T-helper 9 cell (primary cell): ENCODE data around the gene TP53AIP1.
"Not testable (repeated sequence)": the region's sequence is repeated elsewhere in the genome, so short reads cannot be mapped to it uniquely, and the experiment has no call there.

Source experiments
- DNase-seq: peaks from one replicate; pipeline ENCODE4 v3.0.0-alpha.2; 2020

The TP53AIP1 gene

DNA sequence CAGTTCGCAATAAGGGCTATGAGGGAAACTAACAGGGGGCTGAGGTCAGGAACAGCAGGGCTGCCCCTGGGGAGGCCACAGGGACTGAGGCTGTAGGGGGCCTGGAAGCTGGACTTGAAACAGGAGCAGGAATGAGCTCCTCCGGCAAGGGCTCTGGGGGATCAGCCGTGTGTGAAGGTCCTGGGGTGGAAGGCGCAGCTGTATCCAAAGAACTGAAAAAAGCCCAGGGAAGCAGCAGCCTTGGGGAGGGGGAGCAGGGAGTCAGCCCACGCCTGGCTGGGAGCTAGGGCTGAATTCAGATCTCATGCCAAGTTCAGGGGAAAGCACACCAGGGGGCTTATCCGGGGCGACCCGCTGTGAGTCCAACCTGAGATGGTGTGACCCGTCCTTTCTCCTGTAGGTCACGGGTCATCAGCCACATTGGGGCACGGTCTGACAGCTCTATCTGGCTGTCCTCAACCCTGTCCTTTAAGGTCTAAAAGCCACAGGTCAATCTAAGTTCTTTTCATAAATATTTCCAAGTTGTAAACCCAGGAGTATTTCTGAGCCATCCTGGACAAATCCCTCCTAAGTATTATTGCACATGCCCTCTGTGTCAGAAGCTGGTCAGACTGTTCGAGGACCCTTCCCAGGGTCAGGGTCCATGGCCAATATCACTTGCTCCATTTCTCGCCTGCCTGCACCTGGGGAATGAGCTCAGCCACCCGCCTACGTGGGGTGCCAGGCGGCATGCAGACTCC, 18.0 kb downstream of the TP53AIP1 start:
- no peak for DNase-seq

DNA sequence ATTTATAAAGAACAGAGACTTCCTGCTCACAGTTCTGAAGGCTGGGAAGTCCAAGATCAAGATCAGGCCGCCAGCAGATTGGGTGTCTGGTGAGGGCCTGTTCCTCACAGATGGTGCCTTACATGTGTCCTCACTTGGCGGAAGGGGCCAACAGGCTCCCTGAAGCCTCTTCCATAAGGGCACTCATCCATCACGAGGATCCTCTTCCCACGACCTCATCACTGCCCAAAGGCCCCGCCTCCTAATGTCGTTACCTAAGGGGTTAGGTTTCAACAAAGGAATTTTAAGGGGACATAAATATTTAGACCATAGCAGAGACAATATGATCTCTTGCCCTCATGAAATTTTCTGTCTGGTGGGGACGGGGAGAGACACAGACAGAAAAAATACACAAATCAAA, 18.6 kb downstream of the TP53AIP1 start:
- DNase-seq = no peak

DNA sequence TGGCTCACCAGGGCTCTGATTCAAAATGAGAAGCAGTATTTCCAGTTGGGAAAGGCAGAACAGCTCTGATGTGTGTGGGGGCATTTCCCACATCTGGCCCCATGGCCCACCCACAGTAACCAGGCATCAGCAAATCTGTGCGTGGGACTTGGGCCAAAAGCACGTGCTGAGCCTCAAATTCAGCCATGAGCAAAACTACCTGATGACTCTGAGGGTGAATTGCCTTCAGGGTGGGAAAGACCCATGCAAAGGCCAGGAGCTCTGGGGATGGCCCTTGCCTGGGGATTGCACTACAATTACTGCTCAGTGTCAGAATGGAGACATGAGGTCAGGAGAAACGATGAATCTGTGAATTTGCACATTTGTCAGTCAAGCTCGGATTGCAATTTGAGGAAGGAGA, 20.9 kb downstream of the TP53AIP1 start:
- no peak for DNase-seq

DNA sequence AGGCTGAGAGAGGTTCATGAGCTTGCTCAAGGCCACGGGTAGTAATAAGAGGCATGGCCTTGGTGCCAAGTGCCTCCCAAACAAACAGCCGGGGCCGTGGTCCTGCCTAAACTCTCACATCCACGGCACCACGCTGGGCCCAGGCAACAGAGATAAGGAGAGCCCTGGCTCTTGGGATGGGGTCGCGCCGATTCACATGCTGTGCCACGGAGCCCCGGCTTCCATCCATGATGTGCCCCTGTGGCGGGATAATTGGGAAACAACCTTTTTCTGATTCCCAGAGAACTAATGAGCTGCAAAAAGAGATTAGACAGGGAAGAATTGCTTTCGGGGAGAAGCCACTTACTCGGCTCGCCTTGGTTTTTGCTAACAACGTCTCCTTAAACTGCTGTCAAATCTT, 22.0 kb downstream of the TP53AIP1 start:
- DNase-seq = no peak

DNA sequence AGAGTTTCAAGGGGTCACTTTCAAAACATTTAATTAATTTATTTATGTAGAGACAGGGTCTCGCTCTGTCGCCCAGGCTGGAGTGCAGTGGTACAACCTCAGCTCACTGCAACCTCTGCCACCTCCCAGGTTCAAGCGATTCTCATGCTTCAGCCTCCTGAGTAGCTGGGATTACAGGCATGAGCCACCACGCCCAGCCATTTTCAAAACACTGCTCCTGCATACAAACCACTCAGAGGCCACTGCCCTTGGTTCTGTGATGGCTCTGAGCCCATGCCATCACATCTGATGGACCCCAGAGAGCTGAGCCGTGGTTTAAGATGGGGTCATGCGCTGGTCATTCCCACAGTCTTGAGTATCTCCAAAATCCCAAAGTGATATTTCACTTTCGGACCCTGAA, 23.0 kb downstream of the TP53AIP1 start:
- not testable (repeated sequence) for DNase-seq

DNA sequence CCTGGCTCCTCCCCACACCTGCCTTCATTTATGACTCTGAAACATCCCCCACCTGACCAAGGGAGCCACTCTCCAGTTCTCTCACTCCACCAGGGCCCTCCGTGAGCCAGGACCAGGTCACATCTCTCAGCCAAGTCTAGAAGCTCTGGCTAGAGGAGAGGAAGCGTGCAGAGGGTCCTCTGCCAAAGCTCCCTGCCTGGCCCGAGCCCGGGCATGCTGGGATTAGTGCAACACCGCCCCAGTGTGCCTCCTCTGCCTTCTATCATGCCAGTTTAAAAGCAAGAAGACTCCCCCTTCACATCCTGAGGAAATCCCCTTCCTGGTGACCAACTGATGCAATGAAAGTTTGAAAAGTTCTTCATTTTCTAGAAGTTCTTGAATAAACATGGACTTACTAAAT, 23.5 kb downstream of the TP53AIP1 start:
- no peak for DNase-seq

DNA sequence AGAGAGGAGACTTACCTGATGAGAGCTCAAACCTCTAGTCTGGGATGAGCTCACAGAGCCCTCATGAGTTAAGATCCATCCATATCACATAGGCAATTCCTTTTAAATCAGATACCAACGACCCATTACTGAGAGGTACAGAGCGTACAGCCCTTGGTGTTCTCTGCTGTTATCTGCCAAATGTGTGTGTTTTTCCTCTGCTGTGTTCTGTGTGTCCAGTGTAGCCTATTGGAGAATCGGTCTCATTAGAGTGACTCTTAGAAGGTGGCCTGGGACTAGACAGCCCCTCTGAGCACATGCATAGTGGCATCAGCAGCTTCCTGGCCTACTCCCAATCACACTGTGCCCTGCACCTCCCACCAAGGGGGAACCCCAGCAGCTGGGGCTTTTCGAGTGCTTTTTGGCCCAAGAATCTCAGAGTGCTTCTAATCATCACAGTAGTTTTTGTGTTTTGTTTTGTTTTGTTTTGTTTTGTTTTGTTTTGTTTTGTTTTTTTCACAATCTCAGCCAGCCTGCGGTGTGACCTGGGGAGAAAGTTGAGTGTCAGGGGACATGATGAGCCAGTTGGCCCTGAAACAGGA, 25.4 kb downstream of the TP53AIP1 start:
- no peak for DNase-seq

DNA sequence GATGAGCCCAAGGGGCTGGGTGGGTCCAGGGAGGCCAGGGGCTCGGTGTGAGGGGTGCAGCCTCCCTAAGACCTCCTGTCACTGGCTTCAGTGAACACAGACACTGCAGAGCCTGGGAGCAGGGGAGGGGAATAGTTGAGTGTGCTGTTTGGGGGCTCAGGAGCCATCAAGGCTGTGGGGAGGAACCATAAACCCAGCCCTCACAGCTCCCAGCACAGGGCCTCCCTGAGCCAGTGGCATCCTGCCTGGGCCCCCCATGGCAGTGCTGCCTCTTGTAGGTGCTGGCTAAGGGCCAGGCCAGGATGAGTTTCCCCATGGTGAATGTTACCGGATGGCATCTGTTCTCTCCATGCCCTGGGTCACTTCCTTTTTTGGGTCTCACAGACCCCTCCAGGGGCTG, 26.0 kb downstream of the TP53AIP1 start:
- DNase-seq = no peak

DNA sequence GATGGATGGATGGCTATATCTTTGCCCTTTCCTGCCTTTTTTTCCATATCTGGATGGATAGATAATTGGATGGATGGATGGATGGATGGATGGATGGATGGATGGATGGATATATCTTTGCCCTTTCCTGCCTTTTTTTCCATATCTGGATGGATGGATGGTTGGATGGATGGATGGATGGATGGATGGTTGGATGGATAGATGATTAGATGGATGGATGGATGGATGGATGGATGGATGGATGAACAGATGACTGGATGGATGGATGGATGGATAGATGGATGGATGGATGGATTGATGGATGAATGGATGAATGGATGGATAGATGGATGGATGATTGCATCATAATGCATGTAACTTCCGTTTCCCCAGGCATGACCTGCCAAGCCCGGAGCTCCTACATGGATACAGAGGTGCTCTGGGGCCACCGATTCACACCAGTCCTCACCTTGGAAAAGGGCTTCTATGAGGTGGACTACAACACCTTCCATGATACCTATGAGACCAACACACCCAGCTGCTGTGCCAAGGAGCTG, 26.6 kb downstream of the TP53AIP1 start:
- DNase-seq = no peak

DNA sequence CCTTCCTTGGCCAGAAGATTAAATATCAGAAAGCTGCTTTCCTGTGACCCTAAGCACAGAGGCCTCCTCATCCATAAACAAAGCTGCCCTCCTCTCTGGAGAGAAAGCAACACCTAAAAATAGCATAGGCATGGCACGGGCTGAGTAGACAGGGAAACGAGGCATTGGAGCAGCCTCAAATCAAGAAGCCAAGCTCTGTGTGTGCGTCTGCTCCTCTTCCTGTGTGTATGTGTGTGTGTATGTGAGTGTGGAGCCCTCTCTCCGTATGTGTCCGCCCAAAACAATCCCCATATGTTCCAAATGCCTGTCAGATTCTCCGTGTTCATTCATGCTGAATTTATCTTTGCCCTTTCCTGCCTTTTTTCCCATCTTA, 27.5 kb downstream of the TP53AIP1 start:
- DNase-seq = no peak

DNA sequence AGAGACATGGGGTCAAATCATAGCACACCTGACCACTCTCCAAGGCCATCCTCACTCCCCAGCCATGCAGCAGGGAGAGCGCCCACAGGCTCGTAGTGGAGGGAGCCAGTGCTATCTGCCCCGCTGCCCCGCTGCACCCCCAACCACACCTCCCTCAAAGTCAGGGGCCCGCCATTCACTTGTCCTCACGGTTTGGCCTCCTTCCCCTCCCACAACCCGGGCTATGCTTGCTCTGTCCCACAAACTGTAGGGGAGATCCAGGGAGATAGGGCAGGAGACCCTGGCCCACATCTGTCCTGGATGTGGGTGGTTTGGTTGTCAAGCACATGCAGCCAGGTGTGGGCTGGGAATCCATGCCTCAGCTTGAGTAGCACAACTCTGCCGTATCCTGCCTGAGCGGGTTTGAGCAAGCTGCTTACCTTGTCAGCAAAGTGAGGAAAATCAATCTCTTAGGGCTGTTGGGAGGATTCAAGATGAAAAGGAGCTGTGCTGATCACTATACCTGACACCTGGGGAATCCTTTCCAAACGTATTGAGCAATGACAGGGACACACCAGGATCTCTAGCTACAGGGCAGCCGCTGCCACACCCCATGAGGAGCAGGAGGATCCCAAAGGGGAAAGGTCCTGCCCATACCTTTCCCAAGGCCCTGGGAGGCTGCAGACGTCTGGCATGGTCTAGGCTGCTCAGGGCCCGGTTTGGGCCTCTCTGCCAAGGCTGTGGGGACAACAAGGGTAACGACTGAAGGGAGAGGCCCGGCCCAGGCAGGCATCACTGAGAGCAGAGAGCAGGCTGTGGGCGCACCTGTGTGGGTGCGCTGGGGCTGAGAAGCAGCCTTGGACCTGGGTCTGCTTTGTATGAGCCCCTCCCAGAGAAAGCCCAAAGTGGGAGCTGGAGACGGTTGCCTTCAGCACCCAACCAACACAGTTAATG, 28.2 kb downstream of the TP53AIP1 start:
- DNase-seq = no peak

DNA sequence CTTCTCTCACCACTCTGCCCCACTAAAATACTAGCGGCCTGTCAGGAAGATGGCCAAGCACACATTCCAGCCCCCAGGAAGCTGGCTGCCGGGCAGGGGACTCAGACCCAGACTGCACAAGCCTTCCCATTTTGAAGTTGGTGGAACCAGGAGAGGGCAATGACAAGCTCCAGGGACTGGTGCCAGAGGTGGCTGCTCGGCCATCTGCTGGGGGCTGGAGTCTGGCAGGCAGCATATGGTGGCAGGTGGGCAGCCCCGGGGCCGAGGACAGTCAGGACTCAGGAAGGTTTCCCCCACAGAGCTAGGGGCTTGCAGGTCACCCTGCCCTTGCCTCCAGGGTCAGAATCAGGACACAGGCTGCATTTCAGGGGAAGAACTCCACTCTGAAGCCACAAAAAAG, 28.9 kb downstream of the TP53AIP1 start:
- no peak for DNase-seq

DNA sequence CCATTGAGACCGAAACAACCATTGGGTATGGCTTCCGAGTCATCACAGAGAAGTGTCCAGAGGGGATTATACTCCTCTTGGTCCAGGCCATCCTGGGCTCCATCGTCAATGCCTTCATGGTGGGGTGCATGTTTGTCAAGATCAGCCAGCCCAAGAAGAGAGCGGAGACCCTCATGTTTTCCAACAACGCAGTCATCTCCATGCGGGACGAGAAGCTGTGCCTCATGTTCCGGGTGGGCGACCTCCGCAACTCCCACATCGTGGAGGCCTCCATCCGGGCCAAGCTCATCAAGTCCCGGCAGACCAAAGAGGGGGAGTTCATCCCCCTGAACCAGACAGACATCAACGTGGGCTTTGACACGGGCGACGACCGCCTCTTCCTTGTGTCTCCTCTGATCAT, 31.0 kb downstream of the TP53AIP1 start:
- DNase-seq = no peak

DNA sequence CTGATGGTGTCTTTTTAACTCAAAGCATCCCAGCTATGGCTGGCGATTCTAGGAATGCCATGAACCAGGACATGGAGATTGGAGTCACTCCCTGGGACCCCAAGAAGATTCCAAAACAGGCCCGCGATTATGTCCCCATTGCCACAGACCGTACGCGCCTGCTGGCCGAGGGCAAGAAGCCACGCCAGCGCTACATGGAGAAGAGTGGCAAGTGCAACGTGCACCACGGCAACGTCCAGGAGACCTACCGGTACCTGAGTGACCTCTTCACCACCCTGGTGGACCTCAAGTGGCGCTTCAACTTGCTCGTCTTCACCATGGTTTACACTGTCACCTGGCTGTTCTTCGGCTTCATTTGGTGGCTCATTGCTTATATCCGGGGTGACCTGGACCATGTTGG, 31.4 kb downstream of the TP53AIP1 start:
- DNase-seq = no peak

DNA sequence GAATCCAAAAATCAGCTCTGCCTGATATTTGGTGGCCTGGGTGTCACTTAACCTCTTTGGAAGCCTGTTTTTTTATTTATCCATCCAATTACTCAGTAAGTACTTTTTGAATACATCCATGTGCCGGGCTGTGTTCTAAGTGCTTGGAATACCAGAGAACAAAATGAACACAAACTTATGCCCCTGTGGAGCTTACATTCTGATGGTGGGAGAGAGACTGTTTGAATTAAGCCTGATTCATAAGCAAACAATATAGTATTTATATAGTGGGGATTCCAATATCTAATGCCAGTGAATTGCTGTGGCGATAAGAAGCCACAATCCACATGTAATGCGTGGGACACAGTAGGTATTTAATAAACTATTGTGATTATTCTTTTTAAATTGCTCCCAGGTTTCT, 32.1 kb downstream of the TP53AIP1 start:
- no peak for DNase-seq

DNA sequence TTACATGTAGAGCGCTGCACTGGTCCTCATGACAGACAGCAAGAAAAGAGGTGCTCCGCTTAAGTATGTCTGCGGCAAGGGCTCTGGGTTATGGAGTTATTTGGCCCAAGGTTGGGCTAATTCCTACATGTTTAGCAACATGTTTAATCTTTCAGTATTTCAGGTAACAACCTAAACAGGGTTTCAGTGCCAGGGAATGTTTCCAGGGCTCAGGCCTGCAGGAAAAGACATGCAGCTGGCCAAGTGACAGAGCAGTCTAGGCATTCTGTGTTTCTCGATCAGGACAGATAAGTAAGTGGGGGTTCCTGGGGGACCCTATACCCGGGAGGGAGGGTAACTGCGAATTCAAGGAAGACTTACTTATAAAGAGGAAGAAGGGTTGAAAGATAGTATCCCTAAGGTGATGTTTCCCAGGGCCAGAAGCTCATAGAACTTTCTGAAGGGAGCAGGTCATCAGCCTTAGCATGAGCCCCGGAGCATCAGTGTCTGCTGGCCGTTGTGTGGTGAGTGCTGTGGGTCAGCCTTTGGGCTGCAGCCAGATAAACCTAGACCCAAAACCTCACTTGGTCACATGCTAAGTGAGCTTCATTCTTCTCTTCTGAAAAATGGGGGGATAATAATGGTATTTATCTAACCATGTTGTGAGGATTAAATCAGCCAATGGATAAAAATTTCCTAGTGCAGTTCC, 33.1 kb downstream of the TP53AIP1 start:
- DNase-seq = no peak

DNA sequence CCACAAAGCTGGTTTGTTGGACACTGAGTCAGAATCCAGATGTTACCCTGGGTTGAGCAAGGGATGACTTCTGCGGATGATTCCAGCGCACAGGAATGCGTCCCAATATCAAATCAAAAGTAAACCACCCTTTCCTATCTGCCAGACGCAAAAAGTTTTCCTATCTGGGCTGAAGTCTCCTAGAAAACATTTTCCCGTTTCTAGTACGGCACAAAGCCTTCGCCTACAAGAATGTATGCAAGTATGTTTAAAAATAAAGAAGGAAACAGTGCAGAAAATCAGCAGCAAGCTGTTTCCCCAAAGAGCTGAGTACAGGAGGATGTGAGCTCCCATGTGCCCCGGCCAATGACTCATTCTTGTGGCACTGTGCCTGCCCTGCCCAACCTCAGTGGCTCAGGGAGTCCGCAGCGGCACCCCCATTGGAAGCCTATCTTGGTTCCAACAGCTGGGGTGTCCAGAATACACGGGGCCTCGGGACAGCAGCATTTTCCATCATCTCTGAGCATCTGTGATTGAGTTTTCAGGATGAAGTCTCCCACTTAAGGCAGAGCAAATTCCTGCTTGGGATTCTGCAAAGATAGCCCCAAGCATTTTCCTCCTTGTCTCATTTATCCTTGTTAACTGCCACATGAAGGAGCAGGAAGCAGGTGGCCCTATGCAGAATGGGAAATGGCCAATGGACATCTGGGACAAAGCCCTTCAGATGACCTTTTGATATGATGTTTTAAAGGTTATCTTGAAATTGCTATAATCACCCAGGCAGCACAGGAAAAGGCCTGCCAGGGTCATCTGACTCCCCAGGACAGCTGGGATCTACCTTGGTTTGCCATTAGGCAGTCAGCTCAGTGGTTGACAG, 34.1 kb downstream of the TP53AIP1 start:
- no peak for DNase-seq

DNA sequence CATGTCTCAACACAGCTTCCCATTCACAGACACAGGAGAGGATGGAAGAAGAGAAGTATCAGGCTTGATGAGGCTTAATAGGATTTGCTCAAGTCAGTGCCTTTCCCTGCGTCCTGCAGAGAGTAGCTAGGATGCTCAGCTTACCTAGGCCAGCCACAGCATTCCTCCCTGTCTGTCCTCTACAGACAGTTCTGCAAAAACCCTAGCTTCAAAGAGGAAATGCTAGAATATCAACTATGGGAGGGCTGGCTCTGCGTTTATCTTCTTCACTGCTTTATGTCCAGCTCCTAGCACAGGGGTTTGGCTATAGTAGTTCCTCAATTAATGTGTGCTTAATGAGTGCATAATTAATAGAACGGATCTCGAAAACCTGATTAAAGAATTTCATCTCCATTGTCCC, 35.1 kb downstream of the TP53AIP1 start:
- no peak for DNase-seq

DNA sequence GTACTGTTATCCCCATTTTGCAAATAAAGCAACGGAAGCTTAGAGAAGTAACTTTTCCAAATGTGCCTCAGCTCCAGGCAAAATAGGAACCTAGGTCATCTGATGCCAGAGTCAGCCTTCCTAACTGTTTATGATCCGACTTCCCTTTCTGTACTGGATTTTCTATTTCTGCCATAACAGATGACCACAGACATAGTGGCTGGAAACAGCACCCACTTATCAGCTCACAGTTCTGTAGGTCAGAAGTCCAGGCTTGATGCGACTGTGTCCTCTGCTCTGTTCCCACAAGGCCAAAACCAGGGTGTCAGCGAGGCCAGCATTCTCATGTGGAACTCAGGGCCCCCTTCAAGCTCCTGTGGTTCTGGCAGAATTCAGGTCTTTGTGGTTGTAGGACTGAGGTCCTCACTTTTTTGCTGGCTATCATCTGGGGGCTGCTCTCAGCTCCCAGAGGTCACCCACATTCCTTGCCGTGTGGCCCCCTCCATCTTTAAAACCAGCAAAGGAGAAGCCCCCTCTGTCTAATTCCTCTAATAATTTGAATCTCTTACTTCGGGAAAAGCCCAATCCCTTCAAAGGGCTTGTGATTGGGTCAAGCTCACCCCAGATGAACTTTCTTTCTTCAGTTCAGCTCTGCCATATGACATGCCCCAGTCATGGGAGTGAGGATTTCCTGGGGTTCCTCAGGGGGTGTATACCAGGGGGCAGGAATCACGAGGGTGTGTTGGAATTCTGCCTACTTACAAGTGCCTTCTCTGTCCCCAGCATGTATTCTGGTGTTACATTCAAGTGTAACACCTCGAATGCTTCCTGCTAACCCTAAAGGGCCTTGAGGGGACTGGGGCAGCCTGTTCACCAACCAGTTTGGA, 36.3 kb downstream of the TP53AIP1 start:
- DNase-seq = no peak

DNA sequence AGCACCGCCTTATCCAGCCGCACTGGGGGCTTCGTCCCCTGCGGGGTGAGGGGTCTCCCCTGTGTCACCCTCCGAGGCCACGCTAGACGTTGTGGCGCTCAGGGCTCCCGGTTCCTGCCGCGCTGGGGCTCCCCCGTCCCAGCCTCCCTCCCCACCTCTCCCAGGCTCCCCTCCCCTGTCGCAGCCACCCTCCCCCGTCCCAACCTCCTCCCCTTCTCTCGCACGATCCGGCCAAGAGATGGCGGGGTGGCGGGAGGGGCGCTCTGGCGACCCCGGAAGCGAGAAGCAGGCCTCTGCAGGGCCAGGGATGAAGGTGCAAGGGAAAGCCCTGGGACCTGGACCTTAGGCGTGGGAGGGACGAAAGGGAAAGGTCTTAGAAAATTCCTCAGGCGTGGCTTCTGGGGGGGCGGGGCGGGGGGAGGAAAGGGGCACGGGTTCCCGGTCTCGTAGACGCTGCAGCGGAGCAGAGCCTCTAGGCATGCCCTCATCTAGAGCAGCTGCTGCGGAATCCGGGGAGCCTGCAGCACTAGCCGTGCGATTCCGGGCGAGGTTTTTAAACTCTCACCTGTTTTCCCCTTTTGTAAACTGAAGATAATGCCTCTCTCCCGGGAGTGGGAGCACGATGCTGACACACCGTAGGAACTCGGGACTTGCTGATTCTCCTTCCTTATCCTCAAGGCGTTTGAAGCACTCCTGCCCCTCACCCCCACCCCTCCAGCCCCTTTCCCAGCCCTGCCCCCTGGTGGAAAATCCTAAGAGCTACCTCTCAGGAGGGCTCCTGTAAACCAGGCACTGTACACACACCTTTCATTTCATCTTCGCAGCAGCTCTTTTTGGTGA, 37.1 kb downstream of the TP53AIP1 start:
- DNase-seq = peak; percentile 38
